ENCODE measurements around the gene TUBB3. TPM values are rescaled to one million over a fixed set of nuclear protein-coding genes. Genes with fewer than 3 reads are reported as not detected.

The TUBB3 gene
- total RNA-seq, 2 experiments from 2014 or later, result not detected

- Mint-ChIP-seq H3K27ac (no peak overlapping the region), H3K27me3 (no peaks in the 10 kb centered on the region), H3K4me1 (peaks cover 6% of the 10 kb centered on the region), H3K36me3 (peaks cover 19% of the 10 kb centered on the region), H3K4me3 (no peak overlapping the region), H3K9me3 (no peaks in the 10 kb centered on the region)
- no peak for DNase-seq
These were observed 27.5 kb upstream of the TUBB3 start for GRCh38 chr16:89895482-89896250.

- Mint-ChIP-seq H3K27ac (no peak overlapping the region), H3K9me3 (no peaks in the 10 kb centered on the region), H3K4me3 (no peak overlapping the region), H3K4me1 (peaks cover 6% of the 10 kb centered on the region), H3K27me3 (no peaks in the 10 kb centered on the region), H3K36me3 (peaks cover 20% of the 10 kb centered on the region)
- no peak for DNase-seq
These were observed 25.9 kb upstream of the TUBB3 start for GRCh38 chr16:89897204-89897603.

GRCh38 chr16:89898201-89898967, 24.8 kb upstream of the TUBB3 start:
- Mint-ChIP-seq H3K36me3 (peaks cover 20% of the 10 kb centered on the region), H3K4me3 (no peak overlapping the region), H3K27me3 (no peaks in the 10 kb centered on the region), H3K9me3 (no peaks in the 10 kb centered on the region), H3K4me1 (peaks cover 6% of the 10 kb centered on the region), H3K27ac (no peak overlapping the region)
- DNase-seq, result no peak

GRCh38 chr16:89899879-89900481, 23.2 kb upstream of the TUBB3 start:
- Mint-ChIP-seq H3K9me3 (no peaks in the 10 kb centered on the region), H3K27me3 (no peaks in the 10 kb centered on the region), H3K4me1 (peaks cover 6% of the 10 kb centered on the region), H3K27ac (no peak overlapping the region), H3K4me3 (peak overlapping the region; percentile 14), H3K36me3 (peaks cover 20% of the 10 kb centered on the region)
- no peak for DNase-seq

GRCh38 chr16:89900885-89901284, 22.3 kb upstream of the TUBB3 start:
- no peak overlapping the region for H3K27ac Mint-ChIP-seq
- peaks cover 20% of the 10 kb centered on the region for H3K36me3 Mint-ChIP-seq
- no peaks in the 10 kb centered on the region for H3K27me3 Mint-ChIP-seq
- DNase-seq, result no peak
- H3K4me3 Mint-ChIP-seq, result no peak overlapping the region
- peaks cover 6% of the 10 kb centered on the region for H3K4me1 Mint-ChIP-seq
- H3K9me3 Mint-ChIP-seq, result no peaks in the 10 kb centered on the region

- H3K27me3 Mint-ChIP-seq, result no peaks in the 10 kb centered on the region
- no peak overlapping the region for H3K4me3 Mint-ChIP-seq
- H3K9me3 Mint-ChIP-seq, result no peaks in the 10 kb centered on the region
- H3K27ac Mint-ChIP-seq, result no peak overlapping the region
- no peak for DNase-seq
- peaks cover 26% of the 10 kb centered on the region for H3K36me3 Mint-ChIP-seq
- peaks cover 6% of the 10 kb centered on the region for H3K4me1 Mint-ChIP-seq
These were observed 20.2 kb upstream of the TUBB3 start for GRCh38 chr16:89902980-89903379.

- H3K27ac Mint-ChIP-seq, result no peak overlapping the region
- H3K27me3 Mint-ChIP-seq, result no peaks in the 10 kb centered on the region
- no peaks in the 10 kb centered on the region for H3K9me3 Mint-ChIP-seq
- H3K36me3 Mint-ChIP-seq, result peaks cover 24% of the 10 kb centered on the region
- no peak for DNase-seq
- peaks cover 6% of the 10 kb centered on the region for H3K4me1 Mint-ChIP-seq
- H3K4me3 Mint-ChIP-seq, result no peak overlapping the region
These were observed 19.1 kb upstream of the TUBB3 start for GRCh38 chr16:89903908-89904515.

GRCh38 chr16:89904606-89905510, 18.3 kb upstream of the TUBB3 start:
- peaks cover 4% of the 10 kb centered on the region for H3K4me1 Mint-ChIP-seq
- H3K27ac Mint-ChIP-seq, result no peak overlapping the region
- peaks cover 21% of the 10 kb centered on the region for H3K36me3 Mint-ChIP-seq
- no peaks in the 10 kb centered on the region for H3K9me3 Mint-ChIP-seq
- DNase-seq, result no peak
- no peak overlapping the region for H3K4me3 Mint-ChIP-seq
- H3K27me3 Mint-ChIP-seq, result no peaks in the 10 kb centered on the region

- Mint-ChIP-seq H3K4me3 (no peak overlapping the region), H3K27me3 (no peaks in the 10 kb centered on the region), H3K4me1 (no peaks in the 10 kb centered on the region), H3K9me3 (no peaks in the 10 kb centered on the region), H3K27ac (no peak overlapping the region), H3K36me3 (peaks cover 15% of the 10 kb centered on the region)
- DNase-seq, result no peak
These were observed 17.5 kb upstream of the TUBB3 start for GRCh38 chr16:89905511-89906139.

- no peaks in the 10 kb centered on the region for H3K9me3 Mint-ChIP-seq
- H3K27me3 Mint-ChIP-seq, result no peaks in the 10 kb centered on the region
- no peak overlapping the region for H3K4me3 Mint-ChIP-seq
- H3K36me3 Mint-ChIP-seq, result peaks cover 15% of the 10 kb centered on the region
- no peak overlapping the region for H3K27ac Mint-ChIP-seq
- no peaks in the 10 kb centered on the region for H3K4me1 Mint-ChIP-seq
- no peak for DNase-seq
These were observed 16.8 kb upstream of the TUBB3 start for GRCh38 chr16:89906140-89907025.

GRCh38 chr16:89907055-89907814, 15.9 kb upstream of the TUBB3 start:
- peaks cover 15% of the 10 kb centered on the region for H3K36me3 Mint-ChIP-seq
- H3K9me3 Mint-ChIP-seq, result no peaks in the 10 kb centered on the region
- H3K27ac Mint-ChIP-seq, result no peak overlapping the region
- H3K4me3 Mint-ChIP-seq, result no peak overlapping the region
- no peaks in the 10 kb centered on the region for H3K4me1 Mint-ChIP-seq
- H3K27me3 Mint-ChIP-seq, result no peaks in the 10 kb centered on the region
- DNase-seq, result no peak

- DNase-seq, result no peak
- Mint-ChIP-seq H3K9me3 (no peaks in the 10 kb centered on the region), H3K36me3 (peaks cover 15% of the 10 kb centered on the region), H3K27me3 (no peaks in the 10 kb centered on the region), H3K4me1 (no peaks in the 10 kb centered on the region), H3K4me3 (no peak overlapping the region), H3K27ac (no peak overlapping the region)
These were observed 14.9 kb upstream of the TUBB3 start for GRCh38 chr16:89908236-89908635.
